Left lung (tissue), 10 donors: ENCODE data around the gene NCAPD2. TPM values are rescaled to one million over a fixed set of nuclear protein-coding genes. Genes with fewer than 3 reads are reported as not detected.
"Not testable (repeated sequence)": the region's sequence is repeated elsewhere in the genome, so short reads cannot be mapped to it uniquely, and the experiment has no call there.

Experiments
- ATAC-seq: fragments of 200-7000 bp; cut with Tn5 transposase; one replicate; pipeline ENCODE4 v1.9.1; 2020; ENCODE audit warnings: moderate library complexity
- DNase-seq, 4 donors: peaks; one replicate each; pipeline ENCODE4 v3.0.0-alpha.2; 2013 to 2020
- H3K27ac ChIP-seq, 2 donors: fragments of 200-600 bp; sonication (generic) in 1 of 2; one replicate each; pipeline versions ENCODE4 v1.5.0 to v1.8.0; 2020 to 2021
- H3K27me3 ChIP-seq, 2 donors: fragments of 200-600 bp; sonication (generic) in 1 of 2; one replicate each; pipeline versions ENCODE4 v1.5.0 to v1.8.0; 2020 to 2021
- H3K36me3 ChIP-seq, 2 donors: fragments of 200-600 bp; sonication (generic) in 1 of 2; one replicate each; pipeline versions ENCODE4 v1.5.0 to v1.8.0; 2020 to 2021
- H3K4me1 ChIP-seq, 2 donors: fragments of 200-600 bp; one replicate each; pipeline ENCODE4 v1.8.0; 2021
- H3K4me3 ChIP-seq, 2 donors: fragments of 200-600 bp; sonication (generic) in 1 of 2; one replicate each; pipeline versions ENCODE4 v1.5.0 to v1.8.0; 2020 to 2021; ENCODE audit warnings: mild to moderate bottlenecking in 1 of 2
- H3K9me3 ChIP-seq, 2 donors: fragments of 200-600 bp; sonication (generic) in 1 of 2; one replicate each; pipeline versions ENCODE4 v1.5.0 to v1.8.0; 2020 to 2021
- CTCF ChIP-seq, 2 donors: fragments of 200-600 bp; sonication (generic) in 1 of 2; IDR thresholded peaks; one replicate each; pipeline versions ENCODE4 v1.5.0 to v1.8.0; 2021; ENCODE audit warnings: antibody characterized with exemption in 2 of 2
- intact Hi-C, 2 donors: fragments of 100-400 bp; cut with DNase I; formaldehyde crosslinking; loops; one replicate each; pipeline versions ENCODE4 v1.11.2 to v1.14.2; 2022
- polyA plus RNA-seq, 6 donors: library from polyadenylated mRNA; unstranded; fragments of 120-200 nt; gene quantifications; one replicate each; pipeline ENCODE4 v1.2.1, GENCODE V29; 2013; ENCODE audit not compliant: insufficient read length in 6 of 6
- total RNA-seq, 2 donors: library from RNA; stranded (reverse); fragmentation: NEBNext Ultra II Directional; extraction: Animal tissue kit (Norgen Biotek cat#: 25700); gene quantifications; one replicate each; pipeline ENCODE4 v1.2.1, GENCODE V29; 2021
- donor health status: DM: no; HTN: yes; CAD: no.
- donor health status: DM: no; HTN: no; CAD: no.

NCAPD2 gene
- total and polyA plus RNA-seq, 8 donors, result 23.1 to 95.4 (median 56.8) TPM

GRCh38 chr12:6555018-6555691, 61.3 kb downstream of the NCAPD2 start:
- no peak for ATAC-seq
- H3K27ac ChIP-seq, result peak overlapping the region; percentile 46 to 78
- TF ChIP-seq CTCF (IDR thresholded peaks at IDR 0.05), result no peak
- peak in 2 of 4 donors; percentile 48 to 83 for DNase-seq
- H3K36me3 ChIP-seq, result peaks cover 0 to 33% of the 10 kb centered on the region in 2 donors
- H3K27me3 ChIP-seq, result no peaks in the 10 kb centered on the region
- peak overlapping the region; percentile 59 to 86 for H3K4me3 ChIP-seq
- no peaks in the 10 kb centered on the region for H3K9me3 ChIP-seq
- intact Hi-C loops, result no loop called here
- peaks cover 25 to 68% of the 10 kb centered on the region in 2 donors for H3K4me1 ChIP-seq

- Histone ChIP-seq H3K4me3 (peak overlapping the region in 1 of 2 donors; percentile 86), H3K4me1 (peaks cover 20 to 55% of the 10 kb centered on the region in 2 donors)
- intact Hi-C loops, result not testable (repeated sequence)
These were observed 62.6 kb downstream of the NCAPD2 start for GRCh38 chr12:6556496-6556817.

GRCh38 chr12:6556857-6557256, 63.0 kb downstream of the NCAPD2 start:
- Histone ChIP-seq H3K9me3 (no peaks in the 10 kb centered on the region), H3K27ac (no peak overlapping the region), H3K36me3 (peaks cover 0 to 50% of the 10 kb centered on the region in 2 donors), H3K4me3 (no peak overlapping the region), H3K4me1 (peaks cover 16 to 51% of the 10 kb centered on the region in 2 donors), H3K27me3 (no peaks in the 10 kb centered on the region)
- no peak for TF ChIP-seq CTCF (IDR thresholded peaks at IDR 0.05)
- intact Hi-C loops, result no loop called here
- DNase-seq, result no peak
- no peak for ATAC-seq

More at GRCh38 chr12:6556496-6556817, 62.6 kb downstream of the NCAPD2 start:
- not testable (repeated sequence) for H3K9me3 ChIP-seq, DNase-seq, ATAC-seq, H3K27me3 ChIP-seq
- Histone ChIP-seq H3K27ac (peak overlapping the region; percentile 46 to 78), H3K36me3 (peaks cover 0 to 46% of the 10 kb centered on the region in 2 donors)

- ATAC-seq, H3K4me3 ChIP-seq, H3K27me3 ChIP-seq, H3K27ac ChIP-seq, intact Hi-C loops, DNase-seq, H3K9me3 ChIP-seq: not testable (repeated sequence)
- H3K36me3 ChIP-seq, result peaks cover 0 to 63% of the 10 kb centered on the region in 2 donors
- peaks cover 4 to 38% of the 10 kb centered on the region in 2 donors for H3K4me1 ChIP-seq
- TF ChIP-seq CTCF (IDR thresholded peaks at IDR 0.05), result peak; percentile 13 to 35
These were observed 64.3 kb downstream of the NCAPD2 start for GRCh38 chr12:6558014-6558760.

GRCh38 chr12:6559500-6559899, 65.6 kb downstream of the NCAPD2 start:
- no peak for TF ChIP-seq CTCF (IDR thresholded peaks at IDR 0.05)
- peak; percentile 73 for ATAC-seq
- H3K36me3 ChIP-seq, result peaks cover 0 to 77% of the 10 kb centered on the region in 2 donors

More at GRCh38 chr12:6559500-6559899, 65.6 kb downstream of the NCAPD2 start:
- Histone ChIP-seq H3K9me3 (no peaks in the 10 kb centered on the region), H3K27ac (peak overlapping the region in 1 of 2 donors; percentile 19), H3K27me3 (no peaks in the 10 kb centered on the region), H3K4me3 (no peak overlapping the region), H3K4me1 (peaks cover 0 to 28% of the 10 kb centered on the region in 2 donors)
- DNase-seq, result no peak
- intact Hi-C loops, result no loop called here
